Fibroblast of skin of right biceps (primary cell): ENCODE results near the gene DARS2.
A peak's percentile ranks its signal among the peaks of the same experiment; 100 is the strongest.
"Not testable (repeated sequence)": the region's sequence is repeated elsewhere in the genome, so short reads cannot be mapped to it uniquely, and the experiment has no call there.

Experiments used
- DNase-seq: peaks from one replicate; pipeline ENCODE4 v3.0.0-alpha.2; 2013

The DARS2 gene

GRCh38 chr1:173862146-173862768 lies 37.8 kb downstream of the DARS2 start:
- peak; percentile 36 for DNase-seq

- DNase-seq: peak; percentile 23
Observed at GRCh38 chr1:173862769-173863223, 38.3 kb downstream of the DARS2 start.

GRCh38 chr1:173863224-173864161 lies 39.0 kb downstream of the DARS2 start:
- DNase-seq: no peak

- DNase-seq: no peak
Observed at GRCh38 chr1:173864179-173864867, 39.9 kb downstream of the DARS2 start.

- no peak for DNase-seq
Observed at GRCh38 chr1:173865468-173866164, 41.1 kb downstream of the DARS2 start.

- DNase-seq: no peak
Observed at GRCh38 chr1:173866413-173867115, 42.1 kb downstream of the DARS2 start.

- no peak for DNase-seq
Observed at GRCh38 chr1:173867141-173867752, 42.8 kb downstream of the DARS2 start.

- DNase-seq: peak; percentile 100
Observed at GRCh38 chr1:173867753-173868265, 43.3 kb downstream of the DARS2 start, which contains the start of gene GAS5. GAS5 (minus strand) TSS chr1:173867989.

- peak; percentile 73 for DNase-seq
Observed at GRCh38 chr1:173868266-173869020, 44.0 kb downstream of the DARS2 start, which contains the start of gene ZBTB37. ZBTB37 (plus strand) TSS chr1:173868380; CDS start chr1:173870226, 1,846 bp downstream.

GRCh38 chr1:173869021-173869359 lies 44.5 kb downstream of the DARS2 start:
- no peak for DNase-seq

GRCh38 chr1:173870252-173871075 lies 46.0 kb downstream of the DARS2 start:
- no peak for DNase-seq

- DNase-seq: no peak
Observed at GRCh38 chr1:173871091-173871490, 46.6 kb downstream of the DARS2 start.

GRCh38 chr1:173871500-173871899 lies 47.0 kb downstream of the DARS2 start:
- no peak for DNase-seq

- no peak for DNase-seq
Observed at GRCh38 chr1:173876732-173877131, 52.3 kb downstream of the DARS2 start.

- DNase-seq: no peak
Observed at GRCh38 chr1:173878251-173878650, 53.8 kb downstream of the DARS2 start.

GRCh38 chr1:173881117-173881516 lies 56.6 kb downstream of the DARS2 start:
- DNase-seq: not testable (repeated sequence)

- DNase-seq: no peak
Observed at GRCh38 chr1:173884701-173885100, 60.2 kb downstream of the DARS2 start.

- DNase-seq: no peak
Observed at GRCh38 chr1:173886746-173887611, 62.5 kb downstream of the DARS2 start.

GRCh38 chr1:173887627-173888026 lies 63.2 kb downstream of the DARS2 start:
- DNase-seq: no peak
